Measurements from ENCODE around the gene IKBKG. TPM values are rescaled to one million over a fixed set of nuclear protein-coding genes. Genes with fewer than 3 reads are reported as not detected.

Gene IKBKG
- total and polyA plus RNA-seq, 2 of the 8 experiments (the other 6 are each of a cell fraction or from before 2014, with no cell fraction given), result 17.5 to 18.1 TPM

DNA sequence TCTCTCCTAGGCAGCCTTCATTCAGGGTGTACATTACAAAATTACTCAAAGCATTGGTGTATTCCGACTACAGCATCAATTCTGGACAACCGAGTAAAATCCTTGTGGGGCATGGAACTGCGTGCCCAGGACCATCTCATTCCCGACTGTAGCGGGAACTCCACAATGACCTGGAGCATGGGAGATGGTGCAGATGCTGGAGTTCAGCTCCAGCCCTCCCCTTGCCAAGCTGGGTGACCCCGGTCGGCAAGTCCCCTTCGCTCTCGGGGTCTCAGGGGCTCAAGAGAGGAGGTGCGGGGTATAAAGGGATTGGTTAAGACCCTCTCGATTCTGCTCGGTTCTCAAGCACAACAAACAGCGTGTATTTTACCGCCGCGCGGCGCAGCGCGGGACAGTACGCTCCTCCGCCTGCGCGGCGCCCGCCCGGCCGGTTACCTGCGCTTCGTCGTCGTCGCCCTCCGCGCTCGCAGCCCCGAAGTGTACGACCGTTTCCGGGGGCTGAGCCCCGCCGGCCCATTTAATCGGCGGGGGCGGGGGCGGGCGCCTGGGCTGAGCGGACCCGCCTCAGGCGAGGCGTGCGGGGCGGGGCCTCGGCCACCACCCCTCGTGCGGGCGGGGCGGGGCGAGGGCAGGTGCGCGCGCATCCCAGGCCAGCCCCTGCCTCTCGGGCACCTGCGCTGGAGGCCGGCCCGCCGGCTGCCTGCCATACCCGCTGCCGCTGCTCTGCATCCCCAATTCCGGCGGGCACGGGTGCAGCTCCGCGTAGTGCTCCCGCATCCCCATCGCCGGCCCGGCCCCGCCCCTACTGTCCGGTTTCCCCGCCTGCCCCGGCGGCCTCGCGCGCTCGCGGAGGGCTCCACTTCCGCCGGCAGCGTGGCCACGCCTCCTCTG lies 821 bp upstream of the IKBKG start, which contains the start of gene G6PD:
G6PD (minus strand) TSS at position 493 of the 891 bp plus-strand sequence. CDS start 691 bp downstream, outside the sequence.
- Histone ChIP-seq H3K79me2 (ENCODE audit: control insufficient read depth in 1 of 2, insufficient read depth in 2 of 2, low read length in 2 of 2) (peaks cover 0 to 21% of the 10 kb centered on the region in 2 experiments; a peak in 2 of 4 replicates), H3K14ac (ENCODE audit: insufficient read length) (no peak within 1 kb of the TSS), H3K9me3 (ENCODE audit: insufficient read depth in 2 of 2, low read depth in 1 of 2, low read length in 1 of 2) (no peaks in the 10 kb centered on the region), H3K79me1 (ENCODE audit: low read depth, low read length) (0 out of 2 replicates have a peak, but pooled peaks cover 3% of the 10 kb centered on the region), H3K4ac (replicated peaks; ENCODE audit: insufficient read length, low read depth, low read length) (no peak within 1 kb of the TSS), H3K4me1 (replicated peaks in 1 of 4; ENCODE audit: control insufficient read depth in 3 of 4, insufficient read depth in 4 of 4, low read length in 3 of 4) (peaks cover 0 to 6% (median 1%) of the 10 kb centered on the region in 4 experiments; a peak in 4 of 7 replicates), H3K27ac (ENCODE audit: low read depth, low read length) (peak within 1 kb of the TSS; percentile 73; the same call in 1 of the 2 replicates), H2BK12ac (ENCODE audit: low read depth, low read length) (no peak within 1 kb of the TSS), H3K9ac (replicated peaks in 1 of 4; ENCODE audit: extremely low read depth in 1 of 4, low read depth in 3 of 4, low read length in 3 of 4) (peak within 1 kb of the TSS; percentile 51 to 83 (median 72)), H2BK120ac (replicated peaks; ENCODE audit: low read depth, low read length) (no peak within 1 kb of the TSS), H2AK5ac (ENCODE audit: low read depth, low read length) (no peak within 1 kb of the TSS), H2BK15ac (ENCODE audit: low read length) (no peak within 1 kb of the TSS), H3K18ac (ENCODE audit: extremely low read depth, low read length) (peak within 1 kb of the TSS; percentile 32), H2BK20ac (ENCODE audit: low read length) (no peak within 1 kb of the TSS), H3K56ac (replicated peaks; ENCODE audit: insufficient read length, low read depth, low read length) (peak within 1 kb of the TSS; percentile 73), H2AFZ (ENCODE audit: low read length) (no peak within 1 kb of the TSS; the same call in none of the 2 replicates), H2BK5ac (ENCODE audit: low read depth, low read length) (peak within 1 kb of the TSS; percentile 60; the same call in 1 of the 2 replicates), H3K23ac (ENCODE audit: insufficient read length) (no peak within 1 kb of the TSS), H3K23me2 (ENCODE audit: low read depth, low read length) (peaks cover 5% of the 10 kb centered on the region; the same call in 1 of the 2 replicates), H4K5ac (ENCODE audit: insufficient read length, low read depth, low read length) (peak within 1 kb of the TSS; percentile 91), H3K36me3 (ENCODE audit: control insufficient read depth in 2 of 4, insufficient read depth in 4 of 4, low read length in 3 of 4) (peaks cover 0 to 10% (median 6%) of the 10 kb centered on the region in 4 experiments; a peak in 5 of 8 replicates), H4K8ac (ENCODE audit: extremely low read depth, insufficient read depth, low read length) (peak within 1 kb of the TSS; percentile 71; the same call in 1 of the 2 replicates), H3K27me3 (replicated peaks in 1 of 4; ENCODE audit: control insufficient read depth in 3 of 4, extremely low read depth in 1 of 4, insufficient read depth in 3 of 4, low read length in 3 of 4) (no peaks in the 10 kb centered on the region), H4K91ac (replicated peaks; ENCODE audit: insufficient read length, low read length) (no peak within 1 kb of the TSS), H3K4me2 (ENCODE audit: insufficient read depth in 1 of 2, low read depth in 2 of 2, low read length in 2 of 2) (peak within 1 kb of the TSS; percentile 85 to 96), H3K4me3 (ENCODE audit: extremely low read depth in 1 of 4, insufficient read depth in 2 of 4, low read depth in 3 of 4, low read length in 4 of 4) (peak within 1 kb of the TSS; percentile 75 to 99 (median 88)), H4K20me1 (replicated peaks in 1 of 2; ENCODE audit: control insufficient read depth in 1 of 2, insufficient read depth in 2 of 2, low read length in 2 of 2) (peaks cover 0 to 9% of the 10 kb centered on the region in 2 experiments)
- FAIRE-seq (no peak), DNase-seq (ENCODE audit: low read depth in 1 of 2, low spot score in 2 of 2) (peak in 1 of 2 experiments; percentile 86)
- ChIA-PET POLR2A (ENCODE audit: partially characterized antibody) (interaction anchor here (0.6 to 1.8 kb wide), 4 partner anchors 8 to 56 kb away, joined by 3 to 6 read pairs (median 4); partner anchors contain the start of genes FAM3A and SLC10A3), CTCF (ENCODE audit: partially characterized antibody) (interaction anchor here (0.5 to 0.6 kb wide), 2 partner anchors 22 to 68 kb away, joined by 3 to 4 read pairs; no protein-coding TSS in a partner anchor)
- 6% methylated on average over 10 of the region's 92 CpGs; no CpG with 5 or more reads in 1 of the 2 experiments for WGBS, 2 experiments (ENCODE audit: extremely low coverage in 1 of 2, insufficient coverage in 1 of 2, insufficient read length in 1 of 2, insufficient replicate concordance in 2 of 2, low coverage in 1 of 2, low lambda C conversion rate in 2 of 2, missing lambda C conversion rate in 1 of 2)
- TF ChIP-seq TAF7 (optimal IDR thresholded peaks at IDR 0.05; ENCODE audit: borderline replicate concordance, low read depth, low read length), result peak; percentile 5
- peak; percentile 48 for TF ChIP-seq TAF1 (IDR thresholded peaks at IDR 0.05; ENCODE audit: low read depth, low read length)
- no peak for TF ChIP-seq GTF2F1 (IDR thresholded peaks at IDR 0.05; ENCODE audit: borderline replicate concordance, low read depth, low read length)
- no peak for TF ChIP-seq SIX5 (IDR thresholded peaks at IDR 0.05; ENCODE audit: low read depth, low read length)
- TF ChIP-seq BCL11A (IDR thresholded peaks at IDR 0.05; ENCODE audit: low read depth in 2 of 2, low read length in 2 of 2), result no peak
- no peak for TF ChIP-seq KDM4A (IDR thresholded peaks at IDR 0.05; ENCODE audit: low read depth, low read length, severe bottlenecking)
- no peak for TF ChIP-seq CHD1 (IDR thresholded peaks at IDR 0.05; ENCODE audit: low read depth, low read length)
- peak; percentile 58; the same call in 1 of the 2 replicates for TF ChIP-seq POLR2AphosphoS5 (IDR thresholded peaks at IDR 0.05; ENCODE audit: low read depth, low read length)
- TF ChIP-seq RAD21 (IDR thresholded peaks at IDR 0.05 in 1 of 2, conservative IDR thresholded peaks at IDR 0.05 in 1 of 2; ENCODE audit: low read depth in 2 of 2, low read length in 2 of 2), result no peak
- TF ChIP-seq TBP (IDR thresholded peaks at IDR 0.05; ENCODE audit: low read depth, low read length), result peak; percentile 38; the same call in 1 of the 2 replicates

Measured in H1 (cell line).